Stomach (tissue), 9 donors: ENCODE data around the gene BBS1. TPM values are rescaled to one million over a fixed set of nuclear protein-coding genes. Genes with fewer than 3 reads are reported as not detected.

Experiments
- DNase-seq, 2 donors: peaks; one replicate each; pipeline versions ENCODE4 v3.0.0 to v3.0.0-alpha.2; 2013 to 2019
- H3K27ac ChIP-seq, 5 donors: fragments of 200-600 bp in 4 of 5; sonication (generic) in 4 of 5; one replicate each; pipeline ENCODE4 v1.5.1; 2013 to 2019; ENCODE audit warnings: mild to moderate bottlenecking in 1 of 5, moderate library complexity in 1 of 5
- H3K27me3 ChIP-seq, 3 donors: fragments of 200-600 bp; sonication (generic); one replicate each; pipeline ENCODE4 v1.5.1; 2017 to 2019; ENCODE audit warnings: mixed run types in 1 of 3
- H3K36me3 ChIP-seq, 4 donors: fragments of 200-600 bp; sonication (generic); 1 replicate in 3 of 4; 2 replicates in 1 of 4; pipeline ENCODE4 v1.5.1; 2016 to 2019
- H3K4me1 ChIP-seq, 4 donors: fragments of 200-600 bp; sonication (generic); one replicate each; pipeline ENCODE4 v1.5.1; 2016 to 2019
- H3K4me3 ChIP-seq, 4 donors: fragments of 200-600 bp; sonication (generic) in 3 of 4; one replicate each; pipeline ENCODE4 v1.5.1; 2016 to 2019; ENCODE audit warnings: mild to moderate bottlenecking in 1 of 4
- H3K9me3 ChIP-seq, 4 donors: fragments of 200-600 bp; sonication (generic); one replicate each; pipeline ENCODE4 v1.5.1; 2016 to 2019
- CTCF ChIP-seq, 7 experiments: fragments of 450-650 bp in 4 of 7; fragments of 200-600 bp in 3 of 7; sonication (generic) in 3 of 7; IDR thresholded peaks; one replicate each; pipeline ENCODE4 v1.5.1; 2016 to 2019; ENCODE audit warnings: antibody characterized with exemption in 7 of 7, control low read depth in 2 of 7, mild to moderate bottlenecking in 1 of 7
- EP300 ChIP-seq: sonication (generic); formaldehyde crosslinking; IDR thresholded peaks from one replicate; pipeline ENCODE4 v1.6.1; 2017; ENCODE audit warnings: antibody characterized with exemption
- POLR2A ChIP-seq, 4 donors: fragments of 450-650 bp; IDR thresholded peaks; one replicate each; pipeline ENCODE4 v1.6.1; 2016; ENCODE audit warnings: antibody characterized with exemption in 4 of 4, control low read depth in 2 of 4, mild to moderate bottlenecking in 1 of 4, moderate library complexity in 1 of 4
- POLR2AphosphoS5 ChIP-seq, 3 donors: sonication (generic); formaldehyde crosslinking; IDR thresholded peaks; one replicate each; pipeline ENCODE4 v1.6.1; 2016; ENCODE audit warnings: antibody characterized with exemption in 3 of 3
- WGBS, 5 donors: extraction: QIAGEN DNeasy Blood & Tissue Kit in 3 of 5; methylation state at CpG; one replicate each; pipeline versions ENCODE4 v1.1.5 to v1.1.7; 2013 to 2018; 5-methylcytosine and 5-hydroxymethylcytosine counted together
- intact Hi-C: fragments of 100-400 bp; cut with DNase I; formaldehyde crosslinking; loops from one replicate; pipeline ENCODE4 v1.15.1; 2023; ENCODE audit warnings: low total_unique reads
- polyA plus RNA-seq, 3 donors: library from polyadenylated mRNA; stranded (reverse); fragments of 200-250 nt; gene quantifications; one replicate each; pipeline ENCODE4 v1.2.3, GENCODE V29; 2013
- total RNA-seq, 5 donors: library from RNA; depleted of rRNA; stranded (reverse); fragments of >200 nt; gene quantifications; one replicate each; pipeline versions ENCODE4 v1.1.0 to v1.2.3, GENCODE V29; 2014 to 2016
- donor health status: healthy with polysubstance abuse.
- donor health status: Bipolar disorder and iron deficiency.
- donor health status: healthy.

The BBS1 gene
- total and polyA plus RNA-seq, 8 donors = 12.3 to 138 (median 24.6) TPM

- intact Hi-C loops = no loop called here
These were observed 53.4 kb downstream of the BBS1 start for GRCh38 chr11:66563832-66564231.

GRCh38 chr11:66564538-66564937 is 54.1 kb downstream of the BBS1 start:
- Histone ChIP-seq H3K9me3 (no peaks in the 10 kb centered on the region), H3K4me3 (no peak overlapping the region), H3K27me3 (peaks cover 0 to 7% (median 0%) of the 10 kb centered on the region in 3 donors), H3K27ac (no peak overlapping the region), H3K36me3 (peaks cover 0 to 47% (median 22%) of the 10 kb centered on the region in 4 donors), H3K4me1 (peaks cover 15 to 24% (median 22%) of the 10 kb centered on the region in 4 donors)
- no peak for DNase-seq
- intact Hi-C loops = no loop called here
- 89 to 96% (median 93%) methylated on average over 13 to 14 of the region's 14 CpGs for WGBS, 5 donors
- TF ChIP-seq POLR2A (IDR thresholded peaks at IDR 0.05) = no peak
- no peak for TF ChIP-seq POLR2AphosphoS5 (IDR thresholded peaks at IDR 0.05)
- no peak for TF ChIP-seq EP300
- no peak for TF ChIP-seq CTCF (IDR thresholded peaks at IDR 0.05)

More at GRCh38 chr11:66563832-66564231, 53.4 kb downstream of the BBS1 start:
- Histone ChIP-seq H3K4me1 (peaks cover 21 to 27% (median 26%) of the 10 kb centered on the region in 4 donors), H3K4me3 (no peak overlapping the region), H3K27me3 (peaks cover 0 to 14% (median 6%) of the 10 kb centered on the region in 3 donors), H3K9me3 (no peaks in the 10 kb centered on the region), H3K36me3 (peaks cover 0 to 47% (median 22%) of the 10 kb centered on the region in 4 donors), H3K27ac (no peak overlapping the region)
- no peak for DNase-seq
- WGBS, 5 donors = 90 to 95% (median 93%) methylated on average over 3 to 10 of the region's 10 CpGs
- TF ChIP-seq CTCF (IDR thresholded peaks at IDR 0.05) = no peak

GRCh38 chr11:66564984-66565383 is 54.5 kb downstream of the BBS1 start:
- Histone ChIP-seq H3K4me1 (peaks cover 15 to 22% (median 20%) of the 10 kb centered on the region in 4 donors), H3K4me3 (no peak overlapping the region), H3K27ac (no peak overlapping the region), H3K9me3 (no peaks in the 10 kb centered on the region), H3K36me3 (peaks cover 0 to 47% (median 22%) of the 10 kb centered on the region in 4 donors), H3K27me3 (peaks cover 0 to 6% (median 0%) of the 10 kb centered on the region in 3 donors)
- no peak for DNase-seq
- 85 to 91% (median 91%) methylated on average over 5 of the region's 5 CpGs for WGBS, 5 donors
- no peak for TF ChIP-seq CTCF (IDR thresholded peaks at IDR 0.05)
- no peak for TF ChIP-seq EP300
- TF ChIP-seq POLR2AphosphoS5 (IDR thresholded peaks at IDR 0.05) = no peak
- TF ChIP-seq POLR2A (IDR thresholded peaks at IDR 0.05) = no peak
- intact Hi-C loops = no loop called here

- intact Hi-C loops = no loop called here
- Histone ChIP-seq H3K27ac (no peak overlapping the region), H3K9me3 (no peaks in the 10 kb centered on the region), H3K4me3 (no peak overlapping the region), H3K36me3 (peaks cover 0 to 47% (median 22%) of the 10 kb centered on the region in 4 donors), H3K27me3 (peaks cover 0 to 6% (median 0%) of the 10 kb centered on the region in 3 donors), H3K4me1 (peaks cover 15 to 22% (median 20%) of the 10 kb centered on the region in 4 donors)
- no peak for TF ChIP-seq POLR2A (IDR thresholded peaks at IDR 0.05)
- no peak for TF ChIP-seq EP300
- TF ChIP-seq POLR2AphosphoS5 (IDR thresholded peaks at IDR 0.05) = no peak
- 88 to 95% (median 95%) methylated on average over 8 of the region's 8 CpGs for WGBS, 5 donors
- DNase-seq = no peak
These were observed 55.8 kb downstream of the BBS1 start for GRCh38 chr11:66566221-66566620.

- intact Hi-C loops = no loop called here
- Histone ChIP-seq H3K36me3 (peaks cover 0 to 42% (median 22%) of the 10 kb centered on the region in 4 donors), H3K27me3 (peaks cover 0 to 6% (median 0%) of the 10 kb centered on the region in 3 donors), H3K4me1 (peaks cover 15 to 22% (median 20%) of the 10 kb centered on the region in 4 donors), H3K27ac (peak overlapping the region in 2 of 5 donors; percentile 41 to 69), H3K9me3 (no peaks in the 10 kb centered on the region), H3K4me3 (peak overlapping the region; percentile 64 to 76 (median 68))
- TF ChIP-seq EP300 = no peak
- no peak for TF ChIP-seq POLR2A (IDR thresholded peaks at IDR 0.05)
- TF ChIP-seq POLR2AphosphoS5 (IDR thresholded peaks at IDR 0.05) = no peak
- no peak for TF ChIP-seq CTCF (IDR thresholded peaks at IDR 0.05)
- DNase-seq = no peak
- 64 to 80% (median 66%) methylated on average over 8 to 15 of the region's 15 CpGs for WGBS, 5 donors
These were observed 57.3 kb downstream of the BBS1 start for GRCh38 chr11:66567787-66568123.
